Right lobe of liver (tissue), 6 donors: ENCODE results near the gene MRPL20. TPM values are rescaled to one million over a fixed set of nuclear protein-coding genes. Genes with fewer than 3 reads are reported as not detected.
"Not testable (repeated sequence)": the region's sequence is repeated elsewhere in the genome, so short reads cannot be mapped to it uniquely, and the experiment has no call there.

Experiments
- ATAC-seq, 4 donors: fragments of 200-7000 bp; cut with Tn5 transposase; one replicate each; pipeline ENCODE4 v1.9.1; 2020; ENCODE audit warnings: mild to moderate bottlenecking in 4 of 4, moderate library complexity in 4 of 4
- DNase-seq, 3 donors: peaks; one replicate each; pipeline ENCODE4 v3.0.0-alpha.2; 2020
- H3K27ac ChIP-seq, 3 donors: fragments of 200-600 bp; one replicate each; pipeline ENCODE4 v1.8.0; 2022
- H3K27me3 ChIP-seq, 2 donors: fragments of 200-600 bp; one replicate each; pipeline ENCODE4 v1.8.0; 2022
- H3K36me3 ChIP-seq, 4 donors: fragments of 200-600 bp; sonication (generic) in 1 of 4; one replicate each; pipeline versions ENCODE4 v1.5.1 to v1.8.0; 2017 to 2022; ENCODE audit warnings: control low read depth in 1 of 4
- H3K4me1 ChIP-seq, 4 donors: fragments of 200-600 bp; sonication (generic) in 1 of 4; one replicate each; pipeline versions ENCODE4 v1.5.1 to v1.8.0; 2017 to 2022; ENCODE audit warnings: control low read depth in 1 of 4
- H3K4me3 ChIP-seq, 3 donors: fragments of 200-600 bp; one replicate each; pipeline ENCODE4 v1.8.0; 2022
- H3K9me3 ChIP-seq, 4 donors: fragments of 200-600 bp; sonication (generic) in 1 of 4; one replicate each; pipeline versions ENCODE4 v1.5.1 to v1.8.0; 2017 to 2022; ENCODE audit warnings: control low read depth in 1 of 4
- POLR2A ChIP-seq: fragments of 450-650 bp; IDR thresholded peaks from one replicate; pipeline ENCODE4 v1.6.1; 2017; ENCODE audit warnings: antibody characterized with exemption, mild to moderate bottlenecking
- WGBS: methylation state at CpG from one replicate; pipeline ENCODE4 v1.1.6; 2018; ENCODE audit warnings: low coverage, low lambda C conversion rate; ENCODE audit not compliant: insufficient coverage; ENCODE audit errors: missing lambda C conversion rate; 5-methylcytosine and 5-hydroxymethylcytosine counted together
- intact Hi-C, 2 donors: fragments of 100-400 bp; cut with DNase I; formaldehyde crosslinking; loops; one replicate each; pipeline versions ENCODE4 v1.11.2 to v1.14.1; 2022
- total RNA-seq, 6 experiments: library from RNA; depleted of rRNA in 2 of 6; stranded (reverse); fragments of >200 nt in 2 of 6; fragmentation: NEBNext Ultra II Directional in 3 of 6; extraction: Animal tissue kit (Norgen Biotek cat#: 25700) in 3 of 6; gene quantifications; one replicate each; pipeline versions ENCODE4 v1.1.0 to v1.2.4, GENCODE V29; 2016 to 2023
- TF ChIP-seq, protein P1 (sequence below), 4 donors: fragments of 200-600 bp in 3 of 4; fragments of 450-650 bp in 1 of 4; IDR thresholded peaks; one replicate each; pipeline versions ENCODE4 v1.5.1 to v1.8.0; 2016 to 2022; ENCODE audit warnings: antibody characterized with exemption in 4 of 4, mild to moderate bottlenecking in 2 of 4
- donor health status: DM: no; HTN: yes; CAD: no.
- donor health status: DM: no; HTN: no; CAD: no.
- donor health status: DM: no; HTN: no; CAD: no.
- donor health status: DM: no; HTN: yes; CAD: no.
- donor health status: DM: no; HTN: yes; CAD: no.

MRPL20 gene
- total RNA-seq, 6 experiments from 2014 or later, result 44.1 to 91.2 (median 56.5) TPM

DNA sequence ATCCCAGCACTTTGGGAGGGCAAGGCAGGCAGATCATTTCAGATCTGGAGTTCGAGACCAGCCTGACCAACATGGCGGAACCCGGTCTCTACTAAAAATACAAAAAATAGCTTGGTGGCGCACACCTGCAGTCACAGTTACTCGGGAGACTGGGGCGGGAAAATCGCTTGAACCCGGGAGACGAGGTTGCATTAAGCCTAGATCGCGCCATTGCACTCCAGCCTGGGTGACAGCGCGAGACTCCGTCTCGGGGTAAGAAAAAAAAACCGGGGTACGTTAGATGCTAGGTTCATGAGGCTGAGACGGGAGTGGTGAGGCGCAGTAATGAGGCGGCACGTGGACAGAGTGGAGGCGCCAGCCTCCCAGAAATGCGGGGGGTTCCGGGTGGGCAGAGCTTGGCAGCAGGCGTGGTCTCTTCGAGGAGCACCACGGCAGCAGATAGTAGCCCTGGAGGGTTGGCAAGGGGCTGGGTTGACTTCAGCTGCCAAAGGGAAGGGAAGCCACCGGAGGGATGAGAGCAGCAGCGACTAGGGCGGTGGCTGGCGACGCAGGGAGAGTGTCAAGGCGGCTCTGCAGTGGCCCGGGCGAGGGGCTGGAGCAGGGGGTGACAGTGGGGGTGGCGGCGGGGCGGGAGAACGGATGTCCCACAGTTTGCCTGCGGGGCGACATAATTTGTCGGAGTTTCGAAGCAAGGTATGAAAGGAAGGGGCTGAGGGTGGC lies 832 bp downstream of the MRPL20 start:
- peaks cover 0 to 50% (median 18%) of the 10 kb centered on the region in 4 donors for H3K4me1 ChIP-seq
- peak overlapping the region; percentile 65 to 82 (median 68) for H3K27ac ChIP-seq
- no peak for TF ChIP-seq POLR2A
- TF ChIP-seq, protein P1, sequence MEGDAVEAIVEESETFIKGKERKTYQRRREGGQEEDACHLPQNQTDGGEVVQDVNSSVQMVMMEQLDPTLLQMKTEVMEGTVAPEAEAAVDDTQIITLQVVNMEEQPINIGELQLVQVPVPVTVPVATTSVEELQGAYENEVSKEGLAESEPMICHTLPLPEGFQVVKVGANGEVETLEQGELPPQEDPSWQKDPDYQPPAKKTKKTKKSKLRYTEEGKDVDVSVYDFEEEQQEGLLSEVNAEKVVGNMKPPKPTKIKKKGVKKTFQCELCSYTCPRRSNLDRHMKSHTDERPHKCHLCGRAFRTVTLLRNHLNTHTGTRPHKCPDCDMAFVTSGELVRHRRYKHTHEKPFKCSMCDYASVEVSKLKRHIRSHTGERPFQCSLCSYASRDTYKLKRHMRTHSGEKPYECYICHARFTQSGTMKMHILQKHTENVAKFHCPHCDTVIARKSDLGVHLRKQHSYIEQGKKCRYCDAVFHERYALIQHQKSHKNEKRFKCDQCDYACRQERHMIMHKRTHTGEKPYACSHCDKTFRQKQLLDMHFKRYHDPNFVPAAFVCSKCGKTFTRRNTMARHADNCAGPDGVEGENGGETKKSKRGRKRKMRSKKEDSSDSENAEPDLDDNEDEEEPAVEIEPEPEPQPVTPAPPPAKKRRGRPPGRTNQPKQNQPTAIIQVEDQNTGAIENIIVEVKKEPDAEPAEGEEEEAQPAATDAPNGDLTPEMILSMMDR (IDR thresholded peaks at IDR 0.05), result no peak
- peak in 1 of 4 donors; percentile 3 for ATAC-seq
- intact Hi-C loops, result loop anchor here in 1 of 2 donors (5.0 kb wide), 1 partner anchor 36 kb away; no protein-coding TSS in a partner anchor
- WGBS, result 28% methylated on average over 29 of the region's 43 CpGs
- H3K9me3 ChIP-seq, result no peaks in the 10 kb centered on the region
- H3K36me3 ChIP-seq, result peaks cover 0 to 34% (median 6%) of the 10 kb centered on the region in 4 donors
- H3K27me3 ChIP-seq, result no peaks in the 10 kb centered on the region
- DNase-seq, result no peak
- peak overlapping the region; percentile 92 to 100 (median 100) for H3K4me3 ChIP-seq

DNA sequence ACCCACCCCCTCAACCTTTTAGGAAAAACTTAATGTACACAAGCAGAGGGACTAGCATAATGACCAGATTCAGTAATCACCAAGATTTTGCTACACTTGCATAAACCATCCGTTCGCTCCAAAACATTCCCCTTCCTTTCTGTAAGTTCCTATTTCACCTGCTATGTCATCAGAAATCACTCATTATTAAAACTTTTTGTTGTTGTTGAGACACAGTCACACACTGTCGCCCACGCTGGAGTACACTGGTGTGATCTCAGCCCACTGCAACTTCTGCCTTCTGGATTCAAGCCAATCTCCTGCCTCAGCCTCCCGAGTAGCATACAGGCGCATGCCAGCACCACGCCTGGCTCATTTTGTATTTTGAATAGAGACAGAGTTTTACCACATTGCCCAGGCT lies 3.4 kb downstream of the MRPL20 start:
- DNase-seq, result no peak
- Histone ChIP-seq H3K4me3 (no peak overlapping the region), H3K27me3 (no peaks in the 10 kb centered on the region), H3K4me1 (peaks cover 0 to 59% (median 19%) of the 10 kb centered on the region in 4 donors), H3K36me3 (peaks cover 0 to 36% (median 7%) of the 10 kb centered on the region in 4 donors), H3K9me3 (no peaks in the 10 kb centered on the region), H3K27ac (no peak overlapping the region)
- intact Hi-C loops, result no loop called here
- TF ChIP-seq, protein P1 (IDR thresholded peaks at IDR 0.05), result no peak
- no peak for TF ChIP-seq POLR2A
- 77% methylated on average over 5 of the region's 7 CpGs for WGBS
- no peak for ATAC-seq

DNA sequence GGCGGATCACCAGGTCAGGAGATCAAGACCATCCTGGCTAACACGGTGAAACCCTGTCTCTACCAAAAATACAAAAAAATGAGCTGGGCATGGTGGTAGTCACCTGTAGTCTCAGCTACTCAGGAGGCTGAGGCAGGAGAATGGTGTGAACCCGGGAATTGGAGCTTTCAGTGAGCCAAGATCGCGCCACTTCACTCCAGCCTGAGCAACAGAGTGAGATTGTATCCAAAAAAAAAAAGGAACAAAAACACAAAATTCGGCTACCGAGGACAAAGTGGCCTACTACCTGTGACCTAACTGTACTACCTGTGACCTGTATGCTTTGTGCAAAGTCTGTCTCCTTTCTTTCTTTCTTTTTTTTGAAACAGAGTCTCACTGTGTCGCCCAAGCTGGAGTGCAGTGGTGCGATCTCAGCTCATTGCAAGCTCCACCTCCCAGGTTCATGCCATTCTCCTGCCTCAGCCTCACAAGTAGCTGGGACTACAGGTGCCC lies 4.1 kb downstream of the MRPL20 start:
- H3K9me3 ChIP-seq, H3K4me3 ChIP-seq, intact Hi-C loops, ATAC-seq, H3K27ac ChIP-seq, H3K27me3 ChIP-seq, DNase-seq: not testable (repeated sequence)
- 77% methylated on average over 8 of the region's 9 CpGs for WGBS
- Histone ChIP-seq H3K36me3 (peaks cover 0 to 36% (median 7%) of the 10 kb centered on the region in 4 donors), H3K4me1 (peaks cover 0 to 56% (median 15%) of the 10 kb centered on the region in 4 donors)

GRCh38 chr1:1402072-1402900 lies 4.8 kb downstream of the MRPL20 start:
- Histone ChIP-seq H3K36me3 (peaks cover 0 to 43% (median 9%) of the 10 kb centered on the region in 4 donors), H3K27me3 (no peaks in the 10 kb centered on the region), H3K27ac (peak overlapping the region in 1 of 3 donors; percentile 81), H3K4me3 (peak overlapping the region in 2 of 3 donors; percentile 99 to 100), H3K9me3 (no peaks in the 10 kb centered on the region), H3K4me1 (peaks cover 0 to 59% (median 17%) of the 10 kb centered on the region in 4 donors)
- 32% methylated on average over 13 of the region's 20 CpGs for whole genome bisulfite sequencing
- no peak for TF ChIP-seq POLR2A
- TF ChIP-seq, protein P1 (IDR thresholded peaks at IDR 0.05), result peak; percentile 35 to 57 (median 46)
- intact Hi-C loops, result no loop called here
- DNase-seq, result peak in 1 of 3 donors; percentile 42
- peak in 1 of 4 donors; percentile 5 for ATAC-seq
